HEK293 (cell line): ENCODE results near the gene MICU2.

ENCODE experiments used
- CTCF ChIA-PET: fragments of 350-600 bp; formaldehyde crosslinking; extraction: SDS; loops from one replicate; lab custom pipeline; 2021; ENCODE audit warnings: antibody characterized with exemption; lab: Yijun Ruan, JAX
- POLR2A ChIA-PET: fragments of 300-600 bp; formaldehyde crosslinking; extraction: SDS; loops from one replicate; lab custom pipeline; 2020; ENCODE audit warnings: antibody characterized with exemption, inconsistent platforms; lab: Yijun Ruan, JAX
- H3K27ac ChIP-seq: fragments of 200-500 bp; sonication (Bioruptor generic); 2 replicates; pipeline ENCODE4 v1.5.1; 2014; ENCODE audit warnings: low read depth, low read length, control low read depth, inconsistent platforms; ENCODE audit errors: extremely low read depth
- H3K36me3 ChIP-seq, 2 experiments: fragments of 200-500 bp in 1 of 2; sonication (Bioruptor generic) in 1 of 2; 1 replicate in 1 of 2; 2 replicates in 1 of 2; pipeline ENCODE4 v1.5.1; 2014 to 2017; ENCODE audit warnings: inconsistent platforms in 2 of 2, low read length in 2 of 2; ENCODE audit not compliant: control insufficient read depth in 2 of 2, insufficient read depth in 1 of 2
- H3K4me1 ChIP-seq: fragments of 200-500 bp; sonication (Bioruptor generic); 2 replicates; pipeline ENCODE4 v1.5.1; 2014; ENCODE audit warnings: mild to moderate bottlenecking, low read length, inconsistent platforms; ENCODE audit not compliant: control insufficient read depth, insufficient read depth
- H3K4me3 ChIP-seq: 2 replicates; pipeline ENCODE4 v1.5.1; 2011; ENCODE audit warnings: low read depth, mild to moderate bottlenecking, control low read depth, low read length, moderate library complexity
- H3K9me3 ChIP-seq: fragments of 200-500 bp; sonication (Bioruptor generic); 2 replicates; pipeline ENCODE4 v1.5.1; 2014; ENCODE audit warnings: low read depth, low read length, inconsistent platforms; ENCODE audit not compliant: control insufficient read depth, insufficient read depth
- BCL11A ChIP-seq: fragments of 450-650 bp; formaldehyde crosslinking; IDR thresholded peaks from 2 replicates; pipeline ENCODE4 v1.5.1; 2016; ENCODE audit warnings: low read depth, missing biosample characterization, missing genetic modification characterization
- BCL11B ChIP-seq: fragments of 450-650 bp; formaldehyde crosslinking; IDR thresholded peaks from 2 replicates; pipeline ENCODE4 v1.5.1; 2016; ENCODE audit warnings: low read depth, missing biosample characterization, missing genetic modification characterization
- FEZF1 ChIP-seq: fragments of 450-650 bp; formaldehyde crosslinking; IDR thresholded peaks from 2 replicates; pipeline ENCODE4 v1.5.1; 2016; ENCODE audit warnings: missing biosample characterization, missing genetic modification characterization
- HOXD13 ChIP-seq: sonication (generic); formaldehyde crosslinking; IDR thresholded peaks from 2 replicates; pipeline ENCODE4 v1.8.0; 2022; ENCODE audit warnings: missing genetic modification reagents, borderline replicate concordance
- KLF7 ChIP-seq: fragments of 450-650 bp; formaldehyde crosslinking; IDR thresholded peaks from 2 replicates; pipeline ENCODE4 v1.5.1; 2016; ENCODE audit warnings: missing biosample characterization, missing genetic modification characterization, borderline replicate concordance
- YY2 ChIP-seq: fragments of 450-650 bp; formaldehyde crosslinking; IDR thresholded peaks from 2 replicates; pipeline ENCODE4 v1.5.1; 2016; ENCODE audit warnings: missing biosample characterization, missing genetic modification characterization
- ZBTB17 ChIP-seq: fragments of 450-650 bp; formaldehyde crosslinking; IDR thresholded peaks from 2 replicates; pipeline ENCODE4 v1.5.1; 2016; ENCODE audit warnings: missing biosample characterization, missing genetic modification characterization
- ZBTB20 ChIP-seq: fragments of 450-650 bp; formaldehyde crosslinking; IDR thresholded peaks from 2 replicates; pipeline ENCODE4 v1.5.1; 2016; ENCODE audit warnings: missing biosample characterization, missing genetic modification characterization
- ZBTB48 ChIP-seq: fragments of 450-650 bp; formaldehyde crosslinking; IDR thresholded peaks from 2 replicates; pipeline ENCODE4 v1.5.1; 2016; ENCODE audit warnings: missing biosample characterization, missing genetic modification characterization
- ZNF175 ChIP-seq: fragments of 450-650 bp; formaldehyde crosslinking; IDR thresholded peaks from 2 replicates; pipeline ENCODE4 v1.5.1; 2016; ENCODE audit warnings: missing biosample characterization, missing genetic modification characterization
- ZNF221 ChIP-seq: fragments of 450-650 bp; formaldehyde crosslinking; IDR thresholded peaks from 2 replicates; pipeline ENCODE4 v1.5.1; 2017; ENCODE audit warnings: missing biosample characterization, missing genetic modification characterization, borderline replicate concordance
- ZNF23 ChIP-seq: fragments of 450-650 bp; formaldehyde crosslinking; IDR thresholded peaks from 2 replicates; pipeline ENCODE4 v1.5.1; 2016; ENCODE audit warnings: missing biosample characterization, missing genetic modification characterization, borderline replicate concordance
- ZNF324 ChIP-seq: fragments of 450-650 bp; formaldehyde crosslinking; IDR thresholded peaks from 2 replicates; pipeline ENCODE4 v1.5.1; 2016; ENCODE audit warnings: missing biosample characterization, missing genetic modification characterization
- ZNF366 ChIP-seq: fragments of 450-650 bp; formaldehyde crosslinking; conservative IDR thresholded peaks from 2 replicates; pipeline ENCODE4 v1.5.1; 2016; ENCODE audit warnings: missing biosample characterization, missing genetic modification characterization
- ZNF404 ChIP-seq: fragments of 450-650 bp; formaldehyde crosslinking; IDR thresholded peaks from 2 replicates; pipeline ENCODE4 v1.5.1; 2017; ENCODE audit warnings: missing biosample characterization, missing genetic modification characterization
- ZNF530 ChIP-seq: fragments of 450-650 bp; formaldehyde crosslinking; IDR thresholded peaks from 2 replicates; pipeline ENCODE4 v1.5.1; 2016; ENCODE audit warnings: low read depth, missing biosample characterization, missing genetic modification characterization
- ZNF658 ChIP-seq: fragments of 450-650 bp; formaldehyde crosslinking; IDR thresholded peaks from 2 replicates; pipeline ENCODE4; 2016; ENCODE audit warnings: missing biosample characterization, missing genetic modification characterization
- ZNF660 ChIP-seq: fragments of 450-650 bp; IDR thresholded peaks from 2 replicates; pipeline ENCODE4 v1.5.1; 2018; ENCODE audit warnings: missing biosample characterization, mild to moderate bottlenecking, missing genetic modification characterization
- ZNF768 ChIP-seq: fragments of 450-650 bp; formaldehyde crosslinking; IDR thresholded peaks from 2 replicates; pipeline ENCODE4 v1.5.1; 2018; ENCODE audit warnings: missing biosample characterization, mild to moderate bottlenecking, missing genetic modification characterization
- ZNF837 ChIP-seq: fragments of 450-650 bp; formaldehyde crosslinking; IDR thresholded peaks from 2 replicates; pipeline ENCODE4 v1.5.1; 2016; ENCODE audit warnings: missing biosample characterization, missing genetic modification characterization
- TF ChIP-seq, protein P1 (sequence below): fragments of 450-650 bp; IDR thresholded peaks from 2 replicates; pipeline ENCODE4 v1.5.1; 2018; ENCODE audit warnings: missing biosample characterization, mild to moderate bottlenecking, missing genetic modification characterization
- TF ChIP-seq, protein P2 (sequence below): fragments of 450-650 bp; formaldehyde crosslinking; IDR thresholded peaks from 2 replicates; pipeline ENCODE4 v1.5.1; 2017; ENCODE audit warnings: missing biosample characterization, missing genetic modification characterization
- TF ChIP-seq, protein P3 (sequence below): fragments of 450-650 bp; formaldehyde crosslinking; IDR thresholded peaks from 2 replicates; pipeline ENCODE4 v1.5.1; 2016; ENCODE audit warnings: missing biosample characterization, missing genetic modification characterization
- TF ChIP-seq, protein P4 (sequence below): fragments of 450-650 bp; formaldehyde crosslinking; IDR thresholded peaks from 2 replicates; pipeline ENCODE4 v1.5.1; 2016; ENCODE audit warnings: missing biosample characterization, missing genetic modification characterization

The MICU2 gene

DNA sequence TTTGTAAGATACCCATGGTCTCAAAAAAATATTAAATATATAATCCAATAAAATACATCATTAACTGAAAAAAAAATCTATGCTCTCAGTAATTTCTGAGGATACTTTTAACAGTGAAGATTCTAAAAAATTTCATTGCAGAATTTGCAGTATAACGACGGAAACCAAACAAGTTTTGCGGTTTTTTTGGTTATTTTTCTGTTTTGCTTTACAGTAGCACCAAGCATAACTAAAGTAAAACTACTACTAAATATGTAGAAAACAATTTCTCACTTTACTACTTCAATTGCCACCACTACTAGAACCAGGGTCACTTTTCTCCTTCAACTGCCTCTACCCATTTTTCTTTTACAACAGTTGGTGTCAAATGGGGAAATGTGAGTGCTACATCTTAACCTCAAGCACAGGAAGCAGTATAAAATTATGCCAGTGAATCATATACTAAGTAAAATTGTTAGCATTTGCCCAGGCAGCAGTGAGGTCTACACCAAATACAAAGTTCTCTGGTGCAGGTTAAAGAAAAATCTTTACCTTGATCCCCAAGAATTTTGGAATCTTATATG, 24.1 kb downstream of the MICU2 start:
- Histone ChIP-seq H3K4me1 (no peaks in the 10 kb centered on the region), H3K9me3 (no peaks in the 10 kb centered on the region), H3K27ac (no peak overlapping the region), H3K4me3 (no peak overlapping the region), H3K36me3 (no peaks in the 10 kb centered on the region)
- ChIA-PET POLR2A (no interaction called here), CTCF (no interaction called here)
- TF ChIP-seq ZNF660 (tag by site-specific recombination) (no peak), ZNF175 (tag by site-specific recombination) (no peak), ZBTB20 (tag by site-specific recombination) (no peak), YY2 (tag by site-specific recombination) (no peak)
- TF ChIP-seq, protein P1, sequence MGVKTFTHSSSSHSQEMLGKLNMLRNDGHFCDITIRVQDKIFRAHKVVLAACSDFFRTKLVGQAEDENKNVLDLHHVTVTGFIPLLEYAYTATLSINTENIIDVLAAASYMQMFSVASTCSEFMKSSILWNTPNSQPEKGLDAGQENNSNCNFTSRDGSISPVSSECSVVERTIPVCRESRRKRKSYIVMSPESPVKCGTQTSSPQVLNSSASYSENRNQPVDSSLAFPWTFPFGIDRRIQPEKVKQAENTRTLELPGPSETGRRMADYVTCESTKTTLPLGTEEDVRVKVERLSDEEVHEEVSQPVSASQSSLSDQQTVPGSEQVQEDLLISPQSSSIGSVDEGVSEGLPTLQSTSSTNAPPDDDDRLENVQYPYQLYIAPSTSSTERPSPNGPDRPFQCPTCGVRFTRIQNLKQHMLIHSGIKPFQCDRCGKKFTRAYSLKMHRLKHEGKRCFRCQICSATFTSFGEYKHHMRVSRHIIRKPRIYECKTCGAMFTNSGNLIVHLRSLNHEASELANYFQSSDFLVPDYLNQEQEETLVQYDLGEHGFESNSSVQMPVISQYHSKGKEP (tag by site-specific recombination): no peak

DNA sequence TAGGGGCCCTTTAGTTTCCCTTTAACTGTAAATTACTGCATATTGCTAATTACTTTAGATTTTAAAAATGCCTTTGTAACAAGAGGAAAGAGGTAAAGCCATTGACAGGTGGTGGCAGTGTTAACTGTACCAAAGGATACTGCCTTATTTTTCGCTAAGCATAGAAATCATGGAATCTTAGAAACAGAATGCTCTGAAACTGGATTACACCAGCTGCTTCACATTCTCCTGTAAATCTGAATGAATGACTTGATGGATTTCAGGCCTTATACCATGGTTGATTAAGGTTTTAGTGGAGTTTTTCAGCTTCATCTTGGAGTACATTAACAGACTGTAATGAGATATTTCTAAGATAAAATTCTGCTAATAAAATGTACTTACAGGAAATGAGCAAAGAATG, 25.2 kb downstream of the MICU2 start:
- CTCF ChIA-PET: no interaction called here
- no peak for TF ChIP-seq ZNF221
- no peak for TF ChIP-seq ZNF175 (tag by site-specific recombination)
- no peak for TF ChIP-seq ZBTB17 (tag by site-specific recombination)
- TF ChIP-seq ZBTB48 (tag by site-specific recombination): no peak
- no peak for TF ChIP-seq BCL11A (tag by site-specific recombination)
- no peak for TF ChIP-seq FEZF1
- TF ChIP-seq ZNF366 (tag by site-specific recombination): no peak
- TF ChIP-seq, protein P2, sequence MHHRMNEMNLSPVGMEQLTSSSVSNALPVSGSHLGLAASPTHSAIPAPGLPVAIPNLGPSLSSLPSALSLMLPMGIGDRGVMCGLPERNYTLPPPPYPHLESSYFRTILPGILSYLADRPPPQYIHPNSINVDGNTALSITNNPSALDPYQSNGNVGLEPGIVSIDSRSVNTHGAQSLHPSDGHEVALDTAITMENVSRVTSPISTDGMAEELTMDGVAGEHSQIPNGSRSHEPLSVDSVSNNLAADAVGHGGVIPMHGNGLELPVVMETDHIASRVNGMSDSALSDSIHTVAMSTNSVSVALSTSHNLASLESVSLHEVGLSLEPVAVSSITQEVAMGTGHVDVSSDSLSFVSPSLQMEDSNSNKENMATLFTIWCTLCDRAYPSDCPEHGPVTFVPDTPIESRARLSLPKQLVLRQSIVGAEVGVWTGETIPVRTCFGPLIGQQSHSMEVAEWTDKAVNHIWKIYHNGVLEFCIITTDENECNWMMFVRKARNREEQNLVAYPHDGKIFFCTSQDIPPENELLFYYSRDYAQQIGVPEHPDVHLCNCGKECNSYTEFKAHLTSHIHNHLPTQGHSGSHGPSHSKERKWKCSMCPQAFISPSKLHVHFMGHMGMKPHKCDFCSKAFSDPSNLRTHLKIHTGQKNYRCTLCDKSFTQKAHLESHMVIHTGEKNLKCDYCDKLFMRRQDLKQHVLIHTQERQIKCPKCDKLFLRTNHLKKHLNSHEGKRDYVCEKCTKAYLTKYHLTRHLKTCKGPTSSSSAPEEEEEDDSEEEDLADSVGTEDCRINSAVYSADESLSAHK (tag by site-specific recombination): no peak
- TF ChIP-seq, protein P1 (tag by site-specific recombination): no peak
- TF ChIP-seq KLF7 (tag by site-specific recombination): no peak
- TF ChIP-seq ZNF837 (tag by site-specific recombination): no peak
- TF ChIP-seq ZNF404: no peak
- TF ChIP-seq, all 188 proteins: peak for 0
- H3K4me3 ChIP-seq: no peak overlapping the region
- no peaks in the 10 kb centered on the region for H3K9me3 ChIP-seq
- no peaks in the 10 kb centered on the region for H3K36me3 ChIP-seq
- POLR2A ChIA-PET: no interaction called here
- no peak overlapping the region for H3K27ac ChIP-seq
- H3K4me1 ChIP-seq: no peaks in the 10 kb centered on the region

DNA sequence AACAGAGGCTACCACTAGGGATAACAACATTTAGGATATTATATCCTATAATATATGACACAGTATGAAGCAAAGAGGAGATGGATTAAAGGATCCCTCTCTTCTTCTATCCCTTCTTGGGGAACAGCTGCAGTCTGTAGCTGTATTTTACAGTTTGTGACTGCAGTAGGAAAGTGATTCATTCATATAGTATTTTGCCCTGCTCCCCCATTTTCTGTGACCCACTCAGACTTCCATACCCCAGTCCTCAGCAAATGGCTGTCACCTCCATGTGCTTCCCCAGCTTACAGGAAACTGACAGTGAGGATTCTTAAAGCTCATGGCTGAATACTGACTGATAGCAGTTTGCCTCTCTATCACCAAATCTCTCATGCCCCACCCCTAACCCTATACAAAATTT, 27.5 kb downstream of the MICU2 start:
- no peaks in the 10 kb centered on the region for H3K4me1 ChIP-seq
- H3K36me3 ChIP-seq: no peaks in the 10 kb centered on the region
- H3K4me3 ChIP-seq: no peak overlapping the region
- CTCF ChIA-PET: interaction anchor here (1.3 kb wide), 1 partner anchor 12 kb away, joined by 5 read pairs; no protein-coding TSS in a partner anchor
- no peak overlapping the region for H3K27ac ChIP-seq
- H3K9me3 ChIP-seq: no peaks in the 10 kb centered on the region
- POLR2A ChIA-PET: interaction anchor here (1.0 kb wide), 1 partner anchor 27 kb away, joined by 3 read pairs; the partner anchor contains the start of gene MICU2
- TF ChIP-seq, protein P3, sequence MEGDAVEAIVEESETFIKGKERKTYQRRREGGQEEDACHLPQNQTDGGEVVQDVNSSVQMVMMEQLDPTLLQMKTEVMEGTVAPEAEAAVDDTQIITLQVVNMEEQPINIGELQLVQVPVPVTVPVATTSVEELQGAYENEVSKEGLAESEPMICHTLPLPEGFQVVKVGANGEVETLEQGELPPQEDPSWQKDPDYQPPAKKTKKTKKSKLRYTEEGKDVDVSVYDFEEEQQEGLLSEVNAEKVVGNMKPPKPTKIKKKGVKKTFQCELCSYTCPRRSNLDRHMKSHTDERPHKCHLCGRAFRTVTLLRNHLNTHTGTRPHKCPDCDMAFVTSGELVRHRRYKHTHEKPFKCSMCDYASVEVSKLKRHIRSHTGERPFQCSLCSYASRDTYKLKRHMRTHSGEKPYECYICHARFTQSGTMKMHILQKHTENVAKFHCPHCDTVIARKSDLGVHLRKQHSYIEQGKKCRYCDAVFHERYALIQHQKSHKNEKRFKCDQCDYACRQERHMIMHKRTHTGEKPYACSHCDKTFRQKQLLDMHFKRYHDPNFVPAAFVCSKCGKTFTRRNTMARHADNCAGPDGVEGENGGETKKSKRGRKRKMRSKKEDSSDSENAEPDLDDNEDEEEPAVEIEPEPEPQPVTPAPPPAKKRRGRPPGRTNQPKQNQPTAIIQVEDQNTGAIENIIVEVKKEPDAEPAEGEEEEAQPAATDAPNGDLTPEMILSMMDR: no peak
- TF ChIP-seq ZNF768 (tag by site-specific recombination): no peak
- no peak for TF ChIP-seq ZNF658 (tag by site-specific recombination)
- TF ChIP-seq ZBTB20 (tag by site-specific recombination): no peak
- no peak for TF ChIP-seq ZNF324 (tag by site-specific recombination)
- no peak for TF ChIP-seq BCL11B (tag by site-specific recombination)
- TF ChIP-seq, protein P4, sequence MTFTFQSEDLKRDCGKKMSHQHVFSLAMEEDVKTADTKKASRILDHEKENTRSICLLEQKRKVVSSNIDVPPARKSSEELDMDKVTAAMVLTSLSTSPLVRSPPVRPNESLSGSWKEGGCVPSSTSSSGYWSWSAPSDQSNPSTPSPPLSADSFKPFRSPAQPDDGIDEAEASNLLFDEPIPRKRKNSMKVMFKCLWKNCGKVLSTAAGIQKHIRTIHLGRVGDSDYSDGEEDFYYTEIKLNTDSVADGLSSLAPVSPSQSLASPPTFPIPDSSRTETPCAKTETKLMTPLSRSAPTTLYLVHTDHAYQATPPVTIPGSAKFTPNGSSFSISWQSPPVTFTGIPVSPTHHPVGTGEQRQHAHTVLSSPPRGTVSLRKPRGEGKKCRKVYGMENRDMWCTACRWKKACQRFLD (tag by site-specific recombination): no peak
- TF ChIP-seq ZNF530 (tag by site-specific recombination): no peak
- TF ChIP-seq ZNF23 (tag by site-specific recombination): no peak
- no peak for TF ChIP-seq HOXD13 (CRISPR knock-in tag)
